IPS-11a (cell line): ENCODE results near the gene PSMA1.
"Not testable (repeated sequence)": the region's sequence is repeated elsewhere in the genome, so short reads cannot be mapped to it uniquely, and the experiment has no call there.

Experiments used
- H3K4me3 ChIP-seq: one replicate; pipeline ENCODE4 v1.5.1; 2013; ENCODE audit warnings: low read depth, low read length, control low read depth

Gene PSMA1

GRCh38 chr11:14519917-14520746 is at the start of gene PSMA1:
PSMA1 (minus strand) TSS chr11:14520386; CDS start chr11:14520299, 87 bp downstream.
- H3K4me3 ChIP-seq, result peak within 1 kb of the TSS; percentile 84

- not testable (repeated sequence) for H3K4me3 ChIP-seq
Measured at GRCh38 chr11:14569516-14569915, 49.3 kb upstream of the PSMA1 start.

GRCh38 chr11:14567064-14567651 is 47.0 kb upstream of the PSMA1 start:
- no peak overlapping the region for H3K4me3 ChIP-seq

GRCh38 chr11:14566331-14567063 is 46.3 kb upstream of the PSMA1 start:
- H3K4me3 ChIP-seq, result no peak overlapping the region

GRCh38 chr11:14565845-14566244 is 45.7 kb upstream of the PSMA1 start:
- no peak overlapping the region for H3K4me3 ChIP-seq

GRCh38 chr11:14555818-14556217 is 35.6 kb upstream of the PSMA1 start:
- no peak overlapping the region for H3K4me3 ChIP-seq

GRCh38 chr11:14554959-14555358 is 34.8 kb upstream of the PSMA1 start:
- H3K4me3 ChIP-seq, result no peak overlapping the region

GRCh38 chr11:14552089-14552488 is 31.9 kb upstream of the PSMA1 start:
- H3K4me3 ChIP-seq, result no peak overlapping the region

- no peak overlapping the region for H3K4me3 ChIP-seq
Measured at GRCh38 chr11:14551380-14551779, 31.2 kb upstream of the PSMA1 start.

GRCh38 chr11:14549891-14550290 is 29.7 kb upstream of the PSMA1 start:
- no peak overlapping the region for H3K4me3 ChIP-seq

- H3K4me3 ChIP-seq, result no peak overlapping the region
Measured at GRCh38 chr11:14547440-14547839, 27.3 kb upstream of the PSMA1 start.

GRCh38 chr11:14546672-14547071 is 26.5 kb upstream of the PSMA1 start:
- H3K4me3 ChIP-seq, result no peak overlapping the region

GRCh38 chr11:14544611-14545010 is 24.4 kb upstream of the PSMA1 start:
- H3K4me3 ChIP-seq, result no peak overlapping the region

- no peak overlapping the region for H3K4me3 ChIP-seq
Measured at GRCh38 chr11:14543260-14543659, 23.1 kb upstream of the PSMA1 start.

- H3K4me3 ChIP-seq, result no peak overlapping the region
Measured at GRCh38 chr11:14542324-14542723, 22.1 kb upstream of the PSMA1 start.

GRCh38 chr11:14541192-14541947 is 21.2 kb upstream of the PSMA1 start:
- H3K4me3 ChIP-seq, result no peak overlapping the region

- H3K4me3 ChIP-seq, result no peak overlapping the region
Measured at GRCh38 chr11:14539982-14540421, 19.8 kb upstream of the PSMA1 start.

- H3K4me3 ChIP-seq, result no peak overlapping the region
Measured at GRCh38 chr11:14538926-14539554, 18.9 kb upstream of the PSMA1 start.

GRCh38 chr11:14538271-14538925 is 18.2 kb upstream of the PSMA1 start:
- no peak overlapping the region for H3K4me3 ChIP-seq

GRCh38 chr11:14537134-14537599 is 17.0 kb upstream of the PSMA1 start:
- no peak overlapping the region for H3K4me3 ChIP-seq
